H9 (cell line): ENCODE data around the gene ZNF776. TPM values are rescaled to one million over a fixed set of nuclear protein-coding genes. Genes with fewer than 3 reads are reported as not detected.

Source experiments
- DNase-seq: peaks from one replicate; pipeline ENCODE4 v3.0.0-alpha.2; 2017
- H2AFZ ChIP-seq: one replicate; pipeline ENCODE4 v1.6.1; 2013; ENCODE audit warnings: mild to moderate bottlenecking, low read length, control low read depth, moderate library complexity
- H2AK5ac ChIP-seq: 2 replicates; pipeline ENCODE4 v1.6.1; 2013; ENCODE audit warnings: low read length, control low read depth, mixed read lengths; ENCODE audit not compliant: insufficient read length
- H2BK120ac ChIP-seq: one replicate; pipeline ENCODE4 v1.6.1; 2013; ENCODE audit warnings: low read depth, mild to moderate bottlenecking, low read length, control low read depth, inconsistent platforms; ENCODE audit not compliant: poor library complexity, severe bottlenecking
- H2BK12ac ChIP-seq: 2 replicates; pipeline ENCODE4 v1.6.1; 2013; ENCODE audit warnings: low read length, control low read depth, mixed read lengths, low read depth; ENCODE audit not compliant: insufficient read length
- H2BK15ac ChIP-seq: 2 replicates; pipeline ENCODE4 v1.6.1; 2013; ENCODE audit warnings: low read depth, low read length, control low read depth
- H2BK20ac ChIP-seq: one replicate; pipeline ENCODE4 v1.6.1; 2013; ENCODE audit warnings: low read depth, mild to moderate bottlenecking, low read length, control low read depth, inconsistent platforms; ENCODE audit not compliant: poor library complexity, severe bottlenecking
- H2BK5ac ChIP-seq: 2 replicates; pipeline ENCODE4 v1.6.1; 2013; ENCODE audit warnings: low read length, control low read depth, mixed read lengths; ENCODE audit not compliant: insufficient read length
- H3K14ac ChIP-seq: 2 replicates; pipeline ENCODE4 v1.6.1; 2013; ENCODE audit warnings: low read length, control low read depth; ENCODE audit not compliant: insufficient read depth
- H3K18ac ChIP-seq: 2 replicates; pipeline ENCODE4 v1.6.1; 2013; ENCODE audit warnings: low read depth, mild to moderate bottlenecking, mixed read lengths, low read length, control low read depth; ENCODE audit not compliant: insufficient read length
- H3K23ac ChIP-seq: 2 replicates; pipeline ENCODE4 v1.6.1; 2013; ENCODE audit warnings: low read length, control low read depth, mixed read lengths, low read depth; ENCODE audit not compliant: insufficient read length
- H3K23me2 ChIP-seq: 2 replicates; pipeline ENCODE4 v1.6.1; 2013; ENCODE audit warnings: low read depth, mild to moderate bottlenecking, mixed read lengths, low read length, control low read depth; ENCODE audit not compliant: insufficient read length, poor library complexity, severe bottlenecking
- H3K27ac ChIP-seq: 2 replicates; pipeline ENCODE4 v1.5.1; 2013; ENCODE audit warnings: low read length, control low read depth, mixed read lengths, low read depth; ENCODE audit not compliant: insufficient read length
- H3K27me3 ChIP-seq: 2 replicates; pipeline ENCODE4 v1.6.1; 2013; ENCODE audit warnings: low read length, control low read depth, inconsistent platforms; ENCODE audit not compliant: insufficient read depth
- H3K4ac ChIP-seq: 2 replicates; pipeline ENCODE4 v1.6.1; 2013; ENCODE audit warnings: low read depth, mild to moderate bottlenecking, control low read depth, inconsistent platforms, low read length, moderate library complexity
- H3K4me1 ChIP-seq: 2 replicates; pipeline ENCODE4 v1.6.1; 2013; ENCODE audit warnings: low read length, control low read depth, inconsistent platforms; ENCODE audit not compliant: insufficient read depth
- H3K4me2 ChIP-seq: 2 replicates; pipeline ENCODE4 v1.6.1; 2013; ENCODE audit warnings: low read length, control low read depth, mixed read lengths; ENCODE audit not compliant: insufficient read length, insufficient read depth
- H3K56ac ChIP-seq: 2 replicates; pipeline ENCODE4 v1.6.1; 2013; ENCODE audit warnings: low read depth, mild to moderate bottlenecking, mixed read lengths, low read length, control low read depth; ENCODE audit not compliant: insufficient read length
- H3K79me1 ChIP-seq: 2 replicates; pipeline ENCODE4 v1.6.1; 2013; ENCODE audit warnings: low read depth, mild to moderate bottlenecking, moderate library complexity, low read length, control low read depth, inconsistent platforms; ENCODE audit not compliant: insufficient read depth, poor library complexity, severe bottlenecking
- H3K79me2 ChIP-seq: 2 replicates; pipeline ENCODE4 v1.6.1; 2013; ENCODE audit warnings: low read length, control low read depth, inconsistent platforms; ENCODE audit not compliant: insufficient read depth
- H3K9ac ChIP-seq: 2 replicates; pipeline ENCODE4 v1.6.1; 2013; ENCODE audit warnings: low read length, control low read depth, mixed read lengths; ENCODE audit not compliant: insufficient read length; ENCODE audit errors: extremely low read depth
- H3K9me3 ChIP-seq: one replicate; pipeline ENCODE4 v1.6.1; 2013; ENCODE audit warnings: low read depth, low read length, inconsistent platforms; ENCODE audit not compliant: control insufficient read depth
- H3T11ph ChIP-seq: one replicate; pipeline ENCODE4 v1.6.1; 2013; ENCODE audit warnings: mild to moderate bottlenecking, low read length, control low read depth, inconsistent platforms
- H4K20me1 ChIP-seq: one replicate; pipeline ENCODE4 v1.6.1; 2013; ENCODE audit not compliant: control insufficient read depth, insufficient read length, insufficient read depth
- H4K5ac ChIP-seq: 2 replicates; pipeline ENCODE4 v1.6.1; 2013; ENCODE audit warnings: low read depth, mild to moderate bottlenecking, mixed read lengths, low read length, control low read depth; ENCODE audit not compliant: insufficient read length
- H4K8ac ChIP-seq: replicated peaks from 2 replicates; pipeline ENCODE4 v1.6.1; 2013; ENCODE audit warnings: low read length, control low read depth, mixed read lengths, low read depth; ENCODE audit not compliant: insufficient read length
- H4K91ac ChIP-seq: 2 replicates; pipeline ENCODE4 v1.6.1; 2013; ENCODE audit warnings: low read depth, mild to moderate bottlenecking, moderate library complexity, mixed read lengths, low read length, control low read depth; ENCODE audit not compliant: insufficient read length
- H3K27ac Mint-ChIP-seq, 3 experiments: 2 replicates in 2 of 3; 3 replicates in 1 of 3; pipeline ENCODE4 v1.8.0; 2020 to 2021; ENCODE audit warnings: mixed read lengths in 3 of 3, mild to moderate bottlenecking in 1 of 3, moderate library complexity in 1 of 3
- H3K27me3 Mint-ChIP-seq: 2 replicates; pipeline ENCODE4 v1.8.0; 2021; ENCODE audit warnings: low read depth, mild to moderate bottlenecking, moderate library complexity, mixed read lengths
- H3K36me3 Mint-ChIP-seq, 3 experiments: 2 replicates in 2 of 3; 3 replicates in 1 of 3; pipeline ENCODE4 v1.8.0; 2020 to 2021; ENCODE audit warnings: low read depth in 3 of 3, mixed read lengths in 3 of 3; ENCODE audit not compliant: insufficient read depth in 1 of 3
- H3K4me1 Mint-ChIP-seq, 2 experiments: 2 replicates each; pipeline ENCODE4 v1.8.0; 2020; ENCODE audit warnings: mixed read lengths in 2 of 2
- H3K4me3 Mint-ChIP-seq, 2 experiments: 2 replicates in 1 of 2; 3 replicates in 1 of 2; pipeline ENCODE4 v1.8.0; 2020 to 2021; ENCODE audit warnings: mild to moderate bottlenecking in 2 of 2, mixed read lengths in 2 of 2, moderate library complexity in 1 of 2
- H3K9me3 Mint-ChIP-seq, 2 experiments: 2 replicates in 1 of 2; 3 replicates in 1 of 2; pipeline ENCODE4 v1.8.0; 2020; ENCODE audit warnings: mild to moderate bottlenecking in 2 of 2, mixed read lengths in 2 of 2, moderate library complexity in 1 of 2
- WGBS: extraction: QIAGEN DNeasy Blood & Tissue Kit; methylation state at CpG from one replicate; pipeline ENCODE4 v1.1.7; 2013; ENCODE audit warnings: missing lambda C conversion rate, low lambda C conversion rate, mixed read lengths; ENCODE audit not compliant: insufficient read length; ENCODE audit errors: extremely low coverage; 5-methylcytosine and 5-hydroxymethylcytosine counted together
- total RNA-seq: library from RNA; stranded (reverse); gene quantifications from 2 replicates; pipeline ENCODE4 v1.2.1, GENCODE V29; 2021
- TF ChIP-seq, protein P1 (sequence below): fragments of 200-600 bp; sonication (generic); conservative IDR thresholded peaks from 3 replicates; pipeline ENCODE4 v1.8.0; 2021; ENCODE audit warnings: antibody characterized with exemption, mild to moderate bottlenecking

ZNF776 gene
- total RNA-seq, 1 experiment from 2014 or later, result 19.7 TPM

DNA sequence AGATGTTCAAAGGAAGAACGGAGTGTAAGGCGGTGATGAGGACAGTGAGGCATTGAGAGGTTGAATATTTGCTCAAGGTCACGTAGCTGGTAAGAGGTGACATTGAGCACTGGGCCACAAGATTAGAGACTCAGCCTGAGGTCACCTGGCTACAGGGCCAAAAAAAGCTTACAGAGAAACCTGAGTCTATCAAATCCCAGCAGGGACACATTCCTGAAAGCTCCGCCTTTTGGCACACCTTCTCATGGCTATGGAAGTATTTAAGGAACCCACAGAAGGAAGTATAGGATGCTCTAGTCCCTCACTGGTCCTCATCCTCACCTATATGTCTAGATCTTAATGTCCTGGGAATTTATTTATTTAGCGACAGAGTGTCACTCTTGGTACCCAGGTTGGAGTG is 40.3 kb downstream of the ZNF776 start:
- Histone ChIP-seq H3K9me3 (no peaks in the 10 kb centered on the region), H3K27ac (no peak overlapping the region)
- no peak overlapping the region for H3K4me3 Mint-ChIP-seq

More for the DNA sequence above, 40.3 kb downstream of the ZNF776 start:
- no peaks in the 10 kb centered on the region; the same call in 1 of the 2 replicates for H3K79me2 ChIP-seq
- H3K23me2 ChIP-seq, result no peaks in the 10 kb centered on the region
- H2BK20ac ChIP-seq, result no peak overlapping the region
- WGBS, result no CpG with 5 or more reads among the region's 5 CpGs
- H2AK5ac ChIP-seq, result no peak overlapping the region
- H2AFZ ChIP-seq, result no peak overlapping the region
- peak overlapping the region in 1 of 3 experiments; percentile 72; a peak in 1 of 7 replicates for H3K27ac Mint-ChIP-seq
- no peaks in the 10 kb centered on the region for H4K20me1 ChIP-seq
- no peak overlapping the region for H4K8ac ChIP-seq
- no peak overlapping the region for H3K18ac ChIP-seq
- no peak overlapping the region for H2BK120ac ChIP-seq
- no peaks in the 10 kb centered on the region; the same call in 1 of the 2 replicates for H3K4me1 ChIP-seq
- no peak overlapping the region for H2BK5ac ChIP-seq
- peaks cover 2% of the 10 kb centered on the region for H3K27me3 Mint-ChIP-seq
- H3K4me2 ChIP-seq, result no peak overlapping the region
- no peaks in the 10 kb centered on the region; the same call in 1 of the 2 replicates for H3K27me3 ChIP-seq
- no peak overlapping the region for H3K4ac ChIP-seq
- H3K56ac ChIP-seq, result no peak overlapping the region
- peaks cover 18 to 32% (median 26%) of the 10 kb centered on the region in 3 experiments; a peak in 6 of 7 replicates for H3K36me3 Mint-ChIP-seq
- peaks cover 5 to 12% of the 10 kb centered on the region in 2 experiments for H3K4me1 Mint-ChIP-seq
- no peaks in the 10 kb centered on the region for H3K9me3 Mint-ChIP-seq
- H3K79me1 ChIP-seq, result no peaks in the 10 kb centered on the region
- H3K14ac ChIP-seq, result no peak overlapping the region
- H4K91ac ChIP-seq, result no peak overlapping the region
- DNase-seq, result no peak
- no peak overlapping the region for H3K23ac ChIP-seq
- no peak overlapping the region for H3T11ph ChIP-seq
- H3K9ac ChIP-seq, result no peak overlapping the region
- TF ChIP-seq, protein P1, sequence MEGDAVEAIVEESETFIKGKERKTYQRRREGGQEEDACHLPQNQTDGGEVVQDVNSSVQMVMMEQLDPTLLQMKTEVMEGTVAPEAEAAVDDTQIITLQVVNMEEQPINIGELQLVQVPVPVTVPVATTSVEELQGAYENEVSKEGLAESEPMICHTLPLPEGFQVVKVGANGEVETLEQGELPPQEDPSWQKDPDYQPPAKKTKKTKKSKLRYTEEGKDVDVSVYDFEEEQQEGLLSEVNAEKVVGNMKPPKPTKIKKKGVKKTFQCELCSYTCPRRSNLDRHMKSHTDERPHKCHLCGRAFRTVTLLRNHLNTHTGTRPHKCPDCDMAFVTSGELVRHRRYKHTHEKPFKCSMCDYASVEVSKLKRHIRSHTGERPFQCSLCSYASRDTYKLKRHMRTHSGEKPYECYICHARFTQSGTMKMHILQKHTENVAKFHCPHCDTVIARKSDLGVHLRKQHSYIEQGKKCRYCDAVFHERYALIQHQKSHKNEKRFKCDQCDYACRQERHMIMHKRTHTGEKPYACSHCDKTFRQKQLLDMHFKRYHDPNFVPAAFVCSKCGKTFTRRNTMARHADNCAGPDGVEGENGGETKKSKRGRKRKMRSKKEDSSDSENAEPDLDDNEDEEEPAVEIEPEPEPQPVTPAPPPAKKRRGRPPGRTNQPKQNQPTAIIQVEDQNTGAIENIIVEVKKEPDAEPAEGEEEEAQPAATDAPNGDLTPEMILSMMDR, result no peak
- no peak overlapping the region for H2BK15ac ChIP-seq
- no peak overlapping the region for H4K5ac ChIP-seq
- no peak overlapping the region for H2BK12ac ChIP-seq
